GM18858 (cell line): ENCODE results near the gene NPM1.

Source experiments
- ATAC-seq: cut with Tn5 transposase; IDR thresholded peaks from one replicate; pipeline ENCODE4 v1.9.1; 2021; ENCODE audit not compliant: unreplicated experiment

Gene NPM1

DNA sequence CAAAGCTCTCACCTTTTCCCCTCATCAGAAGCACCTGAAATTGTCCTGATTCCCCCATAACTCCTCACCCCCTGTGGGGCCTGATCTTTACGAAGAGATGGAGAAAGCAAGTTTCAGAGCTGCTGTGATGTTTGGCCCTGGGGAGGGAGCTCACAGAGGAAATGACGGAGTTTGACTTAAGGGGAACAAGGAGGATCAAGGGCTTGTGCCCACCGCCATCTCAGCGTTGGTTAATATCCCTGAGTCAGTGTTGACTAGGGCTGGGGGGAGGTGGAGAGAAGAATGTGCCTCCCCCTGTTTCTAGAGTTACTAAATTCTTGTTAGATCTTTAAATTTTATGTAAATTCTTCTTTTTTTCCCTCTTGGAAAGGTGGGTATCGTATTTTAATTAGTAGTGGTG, 59.6 kb downstream of the NPM1 start:
- ATAC-seq: no peak

DNA sequence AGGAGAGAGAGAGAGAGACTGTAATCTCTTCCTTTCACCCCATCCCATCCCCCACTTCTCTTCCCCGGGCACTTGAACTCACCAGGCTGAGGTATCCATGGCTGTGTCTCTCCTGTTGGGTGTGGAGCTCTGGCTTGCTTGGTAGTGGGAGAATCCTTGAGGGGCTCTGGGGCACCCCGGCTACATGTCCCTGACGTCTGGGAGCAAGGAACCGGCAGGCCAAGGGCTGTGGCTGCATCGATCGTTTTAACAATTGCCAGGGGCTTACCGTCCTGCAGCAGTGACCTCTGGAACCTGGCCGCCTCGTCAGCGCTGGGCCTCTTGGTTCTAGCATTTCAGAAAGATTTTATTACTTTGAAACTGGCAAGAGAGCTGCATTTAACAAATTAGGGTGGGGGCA, 61.8 kb downstream of the NPM1 start:
- ATAC-seq: no peak

DNA sequence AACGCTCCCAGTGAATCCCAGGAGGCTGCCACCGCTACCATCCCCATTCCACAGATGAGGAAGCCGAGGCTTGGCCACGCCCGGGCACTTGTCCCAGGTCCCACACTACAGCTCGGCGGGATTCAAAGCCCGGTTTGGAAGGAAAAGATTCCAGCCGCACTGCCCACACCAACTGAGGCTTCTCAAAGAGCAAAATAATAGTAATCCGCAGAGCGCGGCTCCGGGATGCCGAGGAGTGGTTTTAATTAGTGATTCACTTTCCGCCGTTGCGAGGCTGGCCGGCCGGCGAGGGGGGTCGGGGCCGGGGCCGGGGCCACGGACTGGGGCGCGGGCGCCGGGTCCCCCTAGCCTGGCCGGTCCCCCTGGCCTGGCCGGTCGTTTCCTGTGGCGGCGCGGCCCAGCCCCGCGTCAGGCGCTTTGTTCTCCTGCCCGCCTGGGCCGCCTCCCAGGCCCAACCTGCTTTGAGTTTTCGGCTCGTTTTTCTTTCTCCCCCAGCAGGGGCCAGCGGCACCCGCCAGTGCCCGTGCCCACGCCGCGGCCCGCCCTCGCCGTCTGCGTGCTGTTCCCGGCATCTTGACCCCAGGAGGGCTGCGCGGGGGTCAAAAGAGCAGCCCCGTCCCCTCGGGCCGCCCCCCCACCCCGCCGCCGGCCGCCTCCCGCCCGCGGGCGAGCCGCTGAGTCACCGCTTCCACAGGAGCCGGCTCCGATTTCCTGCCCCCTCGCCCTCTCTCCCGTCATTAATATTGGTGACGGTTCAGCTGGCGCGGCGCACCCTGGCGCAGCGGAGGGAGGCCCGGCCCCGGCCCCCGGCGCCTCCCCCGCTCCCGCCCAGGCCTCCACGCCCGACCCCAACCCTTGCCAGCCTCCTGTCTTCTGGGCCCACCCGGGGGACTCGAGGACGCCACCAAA, 63.0 kb downstream of the NPM1 start:
- no peak for ATAC-seq

DNA sequence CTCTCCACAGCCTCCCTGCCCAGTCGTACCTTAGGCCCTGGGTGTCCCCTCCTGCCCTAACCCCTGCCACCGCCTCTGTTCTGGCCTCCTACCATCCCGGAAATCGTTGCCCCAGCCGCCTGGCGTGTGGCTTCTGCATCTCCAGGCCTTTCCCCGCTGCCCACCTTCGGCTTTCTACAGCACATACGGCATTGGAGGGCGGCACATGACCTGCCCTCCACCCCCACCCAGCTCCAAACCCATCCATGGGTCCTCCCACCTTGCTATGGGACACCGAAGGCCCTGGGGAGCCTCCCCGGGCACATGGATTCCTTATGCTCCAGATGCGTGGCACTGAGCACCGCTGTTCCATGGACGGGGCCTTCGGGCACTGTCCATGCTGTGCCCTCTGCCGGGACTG, 63.8 kb downstream of the NPM1 start:
- ATAC-seq: no peak

DNA sequence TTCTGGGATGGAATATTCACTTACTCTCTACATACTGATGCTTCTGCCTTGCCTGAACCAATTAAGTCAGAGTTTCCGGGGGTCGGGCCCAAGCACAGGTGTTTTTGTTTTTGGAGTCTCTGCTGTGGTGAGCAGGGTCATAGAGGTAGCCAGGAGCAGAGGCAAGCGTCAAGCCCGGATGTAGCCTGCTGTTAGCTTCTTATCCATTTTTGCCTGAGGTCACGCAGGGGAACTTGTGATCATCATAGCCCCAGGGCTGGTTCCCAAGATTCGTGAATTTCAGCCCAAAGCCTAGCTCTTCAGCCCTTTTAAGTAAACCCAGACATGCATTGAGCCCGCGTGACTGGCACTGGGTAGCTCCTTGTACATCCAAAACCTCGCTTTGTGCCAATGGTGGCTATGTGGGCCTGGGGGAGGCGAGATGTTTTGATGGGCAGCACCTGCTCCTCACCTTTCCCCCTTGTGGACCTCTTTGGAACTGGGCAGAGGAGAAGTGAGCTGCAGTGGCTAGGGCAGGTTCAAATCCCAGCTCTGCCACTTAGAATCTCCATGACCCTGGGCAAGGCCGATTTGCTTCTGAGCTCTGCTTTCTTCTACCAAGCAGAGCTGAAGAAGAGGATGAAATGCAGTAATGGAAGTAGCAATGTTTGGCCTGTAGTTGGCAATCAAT, 65.5 kb downstream of the NPM1 start:
- ATAC-seq: no peak

DNA sequence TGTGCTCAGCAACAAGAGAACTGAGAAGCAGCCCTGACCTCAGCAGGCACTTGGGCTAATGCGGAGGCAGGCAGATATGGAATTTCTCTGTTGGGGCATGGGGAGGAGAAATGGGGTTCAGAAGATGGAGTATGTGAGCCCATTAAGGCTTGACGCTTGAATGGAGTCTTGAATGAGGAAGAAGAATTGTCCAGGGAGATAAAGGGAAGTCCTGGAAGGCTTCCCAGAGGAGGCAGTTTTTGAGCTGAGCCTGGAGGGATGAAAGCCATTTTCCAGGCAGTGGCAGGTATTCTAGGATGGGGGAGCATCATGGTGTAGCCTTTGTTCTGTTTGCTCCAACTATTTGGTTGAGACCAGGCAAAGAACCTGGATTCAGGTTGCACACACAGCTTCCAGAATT, 66.3 kb downstream of the NPM1 start:
- ATAC-seq: no peak

DNA sequence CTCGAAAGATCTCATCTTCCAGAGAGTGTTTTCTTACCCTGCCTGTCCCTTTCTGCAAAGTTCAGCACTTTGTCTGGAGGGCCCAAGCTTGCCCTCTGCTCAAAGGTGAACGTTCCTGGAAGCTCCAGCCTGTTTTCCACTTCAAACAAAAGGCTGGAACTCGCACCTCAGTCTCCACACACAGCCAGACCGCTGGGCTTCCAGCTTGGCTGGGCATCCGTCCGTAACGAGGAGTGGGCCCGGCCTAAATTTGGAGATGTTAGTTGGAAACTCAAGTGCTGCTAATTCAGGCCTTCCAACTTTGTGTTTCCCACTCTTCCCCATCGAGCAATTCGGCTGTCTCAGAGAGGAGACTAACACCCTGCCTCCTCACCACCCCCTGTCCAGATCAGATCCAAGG, 66.9 kb downstream of the NPM1 start:
- no peak for ATAC-seq

DNA sequence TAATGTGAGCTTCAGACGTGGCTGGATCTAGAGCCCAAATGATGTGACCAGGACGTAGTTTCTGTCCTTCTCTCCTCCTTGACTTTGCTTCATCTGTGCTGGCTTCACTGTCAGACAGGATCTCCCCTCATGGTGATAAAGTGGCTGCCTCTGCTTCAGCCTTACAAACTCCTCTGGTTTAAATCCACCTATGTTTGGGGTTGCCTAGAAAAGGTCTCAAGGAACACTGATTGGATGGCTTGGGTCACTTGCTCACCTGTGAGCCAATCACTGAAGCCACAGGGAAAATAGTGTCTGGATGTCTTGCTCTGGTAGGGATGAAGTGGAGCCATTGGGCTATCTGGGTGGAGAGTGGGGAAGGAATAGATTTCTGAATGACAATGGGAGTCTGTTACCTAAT, 67.9 kb downstream of the NPM1 start:
- no peak for ATAC-seq

DNA sequence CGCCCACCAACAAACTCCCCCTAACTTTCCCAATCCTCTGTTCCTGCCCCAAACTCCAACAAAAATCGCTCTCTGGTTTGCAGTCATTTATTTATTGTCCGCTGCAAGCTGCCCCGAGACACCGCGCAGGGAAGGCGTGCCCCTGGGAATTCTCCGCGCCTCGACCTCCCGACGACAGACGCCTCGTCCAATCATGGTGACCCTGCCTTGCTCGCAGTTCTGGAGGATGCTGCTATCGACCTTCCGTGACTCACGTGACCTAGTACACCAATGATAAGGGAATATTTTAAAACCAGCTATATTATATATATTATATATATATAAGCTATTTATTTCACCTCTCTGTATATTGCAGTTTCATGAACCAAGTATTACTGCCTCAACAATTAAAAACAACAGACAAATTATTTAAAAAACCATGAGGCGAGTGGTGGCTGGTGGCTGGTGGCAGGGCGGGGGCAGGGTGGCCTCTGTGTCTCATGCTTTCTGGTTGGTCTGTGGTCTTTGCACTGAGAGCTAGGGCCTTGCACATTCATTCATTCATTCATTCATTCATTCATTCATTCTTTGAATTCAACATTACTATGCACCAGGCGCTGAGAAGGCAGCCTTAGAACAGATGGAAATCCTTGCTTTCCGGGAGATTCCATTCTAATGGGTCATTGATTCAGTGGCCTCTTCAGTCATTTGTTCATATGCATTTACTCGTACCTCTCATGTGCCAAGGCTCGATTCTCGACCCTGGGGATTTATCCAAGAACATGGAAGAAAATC, 69.7 kb downstream of the NPM1 start:
- ATAC-seq: no peak

DNA sequence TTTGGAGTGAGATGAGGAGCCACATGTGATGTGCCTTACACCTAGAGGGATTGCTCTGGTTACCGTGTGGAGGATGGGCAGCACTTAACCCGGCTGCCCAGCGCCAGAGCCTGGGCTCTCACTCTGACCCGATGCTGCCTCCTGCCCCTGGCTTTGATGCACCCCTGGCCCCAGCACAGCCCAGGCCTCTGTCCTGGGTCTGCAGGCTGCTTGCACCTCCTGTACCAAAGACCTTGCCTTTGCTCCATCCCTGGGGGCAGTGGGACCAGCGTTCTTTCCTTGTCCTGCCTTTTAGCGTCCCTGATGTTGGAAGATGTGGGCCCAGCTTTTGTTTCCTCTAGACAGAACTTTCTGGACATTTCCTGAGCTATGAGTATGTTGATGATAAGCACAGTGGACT, 72.2 kb downstream of the NPM1 start:
- no peak for ATAC-seq
